Kasumi-1 (cell line): ENCODE measurements around the gene NR3C1.

ENCODE experiments used
- DNase-seq, 2 experiments: peaks; one replicate each; lab custom pipeline; 2025; lab: John Stamatoyannopoulos, UW

The NR3C1 gene

GRCh38 chr5:143309661-143310431 is 93.6 kb downstream of the NR3C1 start:
- no peak for DNase-seq

- no peak for DNase-seq
These were observed 94.8 kb downstream of the NR3C1 start for GRCh38 chr5:143308731-143309130.

GRCh38 chr5:143306040-143306439 is 97.4 kb downstream of the NR3C1 start:
- DNase-seq, result no peak

- DNase-seq, result no peak
These were observed 98.5 kb downstream of the NR3C1 start for GRCh38 chr5:143304836-143305475.

GRCh38 chr5:143302341-143303045 is 101.0 kb downstream of the NR3C1 start:
- DNase-seq, result no peak

GRCh38 chr5:143297756-143298155 is 105.7 kb downstream of the NR3C1 start:
- no peak for DNase-seq

GRCh38 chr5:143290125-143290524 is 113.4 kb downstream of the NR3C1 start:
- DNase-seq, result no peak

- no peak for DNase-seq
These were observed 119.0 kb downstream of the NR3C1 start for GRCh38 chr5:143284521-143284920.

- DNase-seq, result no peak
These were observed 119.5 kb downstream of the NR3C1 start for GRCh38 chr5:143284002-143284401.

GRCh38 chr5:143281226-143281625 is 122.3 kb downstream of the NR3C1 start:
- DNase-seq, result peak; percentile 54

- DNase-seq, result no peak
These were observed 123.8 kb downstream of the NR3C1 start for GRCh38 chr5:143279698-143280097.

GRCh38 chr5:143277536-143277935 is 126.0 kb downstream of the NR3C1 start:
- DNase-seq, result no peak

GRCh38 chr5:143275512-143276363 is 127.7 kb downstream of the NR3C1 start:
- DNase-seq, result peak in 1 of 2 experiments; percentile 9

GRCh38 chr5:143274952-143275351 is 128.5 kb downstream of the NR3C1 start:
- DNase-seq, result no peak

- DNase-seq, result no peak
These were observed 132.1 kb downstream of the NR3C1 start for GRCh38 chr5:143271431-143271830.

- DNase-seq, result no peak
These were observed 135.1 kb downstream of the NR3C1 start for GRCh38 chr5:143268388-143268787.

- DNase-seq, result no peak
These were observed 136.3 kb downstream of the NR3C1 start for GRCh38 chr5:143267186-143267585.

- no peak for DNase-seq
These were observed 137.5 kb downstream of the NR3C1 start for GRCh38 chr5:143265995-143266394.

GRCh38 chr5:143263272-143263810 is 140.1 kb downstream of the NR3C1 start:
- DNase-seq, result no peak

- DNase-seq, result no peak
These were observed 140.9 kb downstream of the NR3C1 start for GRCh38 chr5:143262393-143263174.
